IMR-90 (cell line): ENCODE data around the gene GRPEL2. TPM values are rescaled to one million over a fixed set of nuclear protein-coding genes. Genes with fewer than 3 reads are reported as not detected.

Experiments used
- ATAC-seq: fragments of 200-7000 bp; cut with Tn5 transposase; 2 replicates; pipeline ENCODE4 v1.9.1; 2020; ENCODE audit warnings: low read depth, mild to moderate bottlenecking, moderate library complexity
- BruUV-seq: library from RNA; stranded (reverse); fragments of 400-500 nt; replicated peaks from 2 replicates; lab custom pipeline; 2021; lab: Mats Ljungman, UMichigan
- CTCF ChIA-PET: fragments of 300-600 bp; formaldehyde crosslinking; extraction: SDS; loops from one replicate; lab custom pipeline; 2021; ENCODE audit warnings: antibody characterized with exemption; lab: Yijun Ruan, JAX
- POLR2A ChIA-PET: fragments of 300-600 bp; sonication (Branson Sonifier 250); formaldehyde crosslinking; loops from one replicate; lab custom pipeline; 2022; ENCODE audit warnings: antibody characterized with exemption; ENCODE audit not compliant: unreplicated experiment; lab: Charles Lee
- DNase-seq: peaks from one replicate; pipeline ENCODE4 v3.0.0; 2013
- H2AFZ ChIP-seq: replicated peaks from 2 replicates; pipeline ENCODE3; 2013; ENCODE audit warnings: low read length, mild to moderate bottlenecking; ENCODE audit not compliant: poor library complexity
- H2AK5ac ChIP-seq: 2 replicates; pipeline ENCODE4 v1.6.1; 2013; ENCODE audit warnings: low read depth, low read length, inconsistent platforms
- H2AK9ac ChIP-seq: replicated peaks from 2 replicates; pipeline ENCODE3; 2013; ENCODE audit warnings: mild to moderate bottlenecking, low read depth, low read length, moderate library complexity; ENCODE audit not compliant: poor library complexity
- H2BK120ac ChIP-seq: 2 replicates; pipeline ENCODE4 v1.6.1; 2013; ENCODE audit warnings: low read depth, low read length, inconsistent platforms
- H2BK15ac ChIP-seq: 3 replicates; pipeline ENCODE4 v1.6.1; 2013; ENCODE audit warnings: low read depth, low read length, inconsistent platforms
- H2BK20ac ChIP-seq: 2 replicates; pipeline ENCODE4 v1.6.1; 2013; ENCODE audit warnings: low read depth, mild to moderate bottlenecking, inconsistent platforms, low read length, moderate library complexity
- H2BK5ac ChIP-seq: 2 replicates; pipeline ENCODE4 v1.6.1; 2013; ENCODE audit warnings: mild to moderate bottlenecking, low read depth, low read length, inconsistent platforms; ENCODE audit not compliant: poor library complexity, severe bottlenecking
- H3K14ac ChIP-seq: replicated peaks from 2 replicates; pipeline ENCODE4 v1.6.1; 2013; ENCODE audit warnings: low read depth, low read length, inconsistent platforms
- H3K18ac ChIP-seq: 2 replicates; pipeline ENCODE4 v1.6.1; 2013; ENCODE audit warnings: low read depth, low read length, control low read depth
- H3K23ac ChIP-seq: 2 replicates; pipeline ENCODE4 v1.6.1; 2013; ENCODE audit warnings: low read depth, low read length, inconsistent platforms
- H3K27ac ChIP-seq: 2 replicates; pipeline ENCODE4 v1.5.1; 2013; ENCODE audit warnings: mild to moderate bottlenecking, control low read depth, low read length; ENCODE audit not compliant: insufficient read depth
- H3K27me3 ChIP-seq: 2 replicates; pipeline ENCODE4 v1.6.1; 2013; ENCODE audit warnings: low read length; ENCODE audit not compliant: control insufficient read depth, insufficient read depth
- H3K36me3 ChIP-seq: 2 replicates; pipeline ENCODE4 v1.6.1; 2013; ENCODE audit warnings: low read length, mixed read lengths; ENCODE audit not compliant: control insufficient read depth, insufficient read depth
- H3K4ac ChIP-seq: 2 replicates; pipeline ENCODE4 v1.6.1; 2013; ENCODE audit warnings: low read depth, low read length, inconsistent platforms
- H3K4me1 ChIP-seq: 2 replicates; pipeline ENCODE4 v1.6.1; 2013; ENCODE audit warnings: low read length, mixed read lengths; ENCODE audit not compliant: control insufficient read depth, insufficient read depth
- H3K4me2 ChIP-seq: 2 replicates; pipeline ENCODE4 v1.6.1; 2013; ENCODE audit warnings: low read depth, mild to moderate bottlenecking, control low read depth, low read length, moderate library complexity
- H3K4me3 ChIP-seq: 2 replicates; pipeline ENCODE4 v1.5.1; 2013; ENCODE audit warnings: low read depth, mild to moderate bottlenecking, control low read depth, low read length, moderate library complexity; ENCODE audit not compliant: insufficient read depth
- H3K56ac ChIP-seq: 2 replicates; pipeline ENCODE4 v1.6.1; 2013; ENCODE audit warnings: low read length, inconsistent platforms; ENCODE audit not compliant: insufficient read depth; ENCODE audit errors: extremely low read depth
- H3K79me1 ChIP-seq, 2 experiments: 2 replicates each; pipeline ENCODE4 v1.6.1; 2013; ENCODE audit warnings: low read length in 2 of 2, inconsistent platforms in 1 of 2, low read depth in 1 of 2
- H3K9ac ChIP-seq: 2 replicates; pipeline ENCODE4 v1.6.1; 2013; ENCODE audit warnings: low read depth, low read length, control low read depth
- H3K9me1 ChIP-seq: 2 replicates; pipeline ENCODE4 v1.6.1; 2013; ENCODE audit warnings: low read length, inconsistent platforms; ENCODE audit not compliant: insufficient read depth
- H3K9me3 ChIP-seq: 2 replicates; pipeline ENCODE4 v1.6.1; 2013; ENCODE audit warnings: low read length; ENCODE audit not compliant: control insufficient read depth, insufficient read depth
- H4K20me1 ChIP-seq: 2 replicates; pipeline ENCODE4 v1.6.1; 2013; ENCODE audit warnings: low read length, inconsistent platforms; ENCODE audit not compliant: insufficient read depth
- H4K5ac ChIP-seq: 2 replicates; pipeline ENCODE4 v1.6.1; 2013; ENCODE audit warnings: mild to moderate bottlenecking, low read depth, low read length, control low read depth
- H4K8ac ChIP-seq, 2 experiments: 2 replicates each; pipeline ENCODE4 v1.6.1; 2013; ENCODE audit warnings: low read depth in 2 of 2, low read length in 2 of 2, control low read depth in 1 of 2, inconsistent platforms in 1 of 2
- H4K91ac ChIP-seq: 2 replicates; pipeline ENCODE4 v1.6.1; 2013; ENCODE audit warnings: low read depth, low read length, inconsistent platforms; ENCODE audit not compliant: insufficient read depth
- CTCF ChIP-seq: conservative IDR thresholded peaks from 2 replicates; pipeline ENCODE4 v1.5.1; 2012; ENCODE audit warnings: mild to moderate bottlenecking, low read depth, low read length, improper control_type of control experiment
- ELK1 ChIP-seq: fragments of 150-350 bp; IDR thresholded peaks from 2 replicates; pipeline ENCODE4 v1.6.1; 2016; ENCODE audit warnings: low read depth, mild to moderate bottlenecking, low read length, moderate library complexity, borderline replicate concordance
- MAFK ChIP-seq: IDR thresholded peaks from 2 replicates; pipeline ENCODE4 v1.6.1; 2012; ENCODE audit warnings: low read depth, low read length, improper control_type of control experiment
- MAZ ChIP-seq: IDR thresholded peaks from 2 replicates; pipeline ENCODE4 v1.6.1; 2012; ENCODE audit warnings: low read depth, mild to moderate bottlenecking, low read length, improper control_type of control experiment, moderate library complexity, borderline replicate concordance
- POLR2A ChIP-seq: IDR thresholded peaks from 2 replicates; pipeline ENCODE4 v1.6.1; 2012; ENCODE audit warnings: mild to moderate bottlenecking, low read depth, low read length
- RCOR1 ChIP-seq: IDR thresholded peaks from 2 replicates; pipeline ENCODE4 v1.6.1; 2012; ENCODE audit warnings: mild to moderate bottlenecking, low read length, improper control_type of control experiment; ENCODE audit not compliant: insufficient replicate concordance
- SMC3 ChIP-seq: fragments of 150-350 bp; IDR thresholded peaks from 2 replicates; pipeline ENCODE4 v1.6.1; 2016; ENCODE audit warnings: low read depth, mild to moderate bottlenecking, antibody characterized with exemption, low read length, moderate library complexity
- WGBS, 2 experiments: methylation state at CpG; one replicate each; pipeline versions ENCODE4 v1.1.5 to v1.1.7; 2013; ENCODE audit warnings: missing lambda C conversion rate in 2 of 2; ENCODE audit not compliant: insufficient read length in 1 of 2; ENCODE audit errors: extremely low coverage in 2 of 2; 5-methylcytosine and 5-hydroxymethylcytosine counted together
- dilution Hi-C: fragments of 300-500 bp; cut with HindIII; formaldehyde crosslinking; loops from one replicate; pipeline ENCODE4 v1.14.3; 2018; ENCODE audit warnings: low sequenced_read_pairs; ENCODE audit not compliant: unreplicated experiment
- in situ Hi-C: fragments of 300-500 bp; cut with MboI; formaldehyde crosslinking; loops from 3 replicates; pipeline ENCODE4 v1.14.3; 2019; ENCODE audit warnings: low sequenced_read_pairs, inconsistent platforms, mixed read lengths
- intact Hi-C: fragments of 100-400 bp; cut with micrococcal nuclease; formaldehyde crosslinking; loops from 2 replicates; pipeline ENCODE4 v1.10.0; 2022
- polyA plus RNA-seq, 3 experiments: library from polyadenylated mRNA; depleted of rRNA; stranded (reverse); fragments of >200 nt; gene quantifications; 2 replicates each; pipeline ENCODE4 v1.2.3, GENCODE V29; 2012; ENCODE audit warnings: low replicate concordance in 1 of 3
- total RNA-seq: library from RNA; depleted of rRNA; stranded (reverse); fragments of >200 nt; gene quantifications from 2 replicates; pipeline ENCODE4 v1.2.3, GENCODE V29; 2012

GRPEL2 gene
- total and polyA plus RNA-seq, 2 of the 4 experiments (the other 2 are of a cell fraction) = 6.2 to 18.1 TPM

GRCh38 chr5:149314571-149315111, 30.7 kb upstream of the GRPEL2 start:
- intact Hi-C loops = no loop called here
- dilution Hi-C loops = no loop called here
- no peaks in the 10 kb centered on the region for H3K9me3 ChIP-seq
- no peak overlapping the region for H3K4ac ChIP-seq
- CTCF ChIA-PET = interaction anchor here (0.9 to 2.7 kb wide), 2 partner anchors 28 to 53 kb away, joined by 3 to 8 read pairs; no protein-coding TSS in a partner anchor
- no peak overlapping the region for H2AK9ac ChIP-seq
- no peak overlapping the region for H2BK5ac ChIP-seq
- no peak overlapping the region for H2BK15ac ChIP-seq
- no TSS peak for BruUV-seq
- H4K5ac ChIP-seq = no peak overlapping the region
- no peak for TF ChIP-seq POLR2A
- no peak for TF ChIP-seq RCOR1
- no peak for TF ChIP-seq CTCF
- TF ChIP-seq MAZ = no peak
- no peak for TF ChIP-seq SMC3
- TF ChIP-seq MAFK = no peak
- no peak for TF ChIP-seq ELK1
- H3K18ac ChIP-seq = no peak overlapping the region
- no peaks in the 10 kb centered on the region for H3K27me3 ChIP-seq
- no peak overlapping the region for H3K4me2 ChIP-seq
- H3K4me3 ChIP-seq = no peak overlapping the region
- H3K4me1 ChIP-seq = peaks cover 2% of the 10 kb centered on the region; the same call in 1 of the 2 replicates
- no peaks in the 10 kb centered on the region for H3K79me1 ChIP-seq
- ATAC-seq = no peak
- H2AK5ac ChIP-seq = no peak overlapping the region
- 0 out of 2 replicates have a peak, but pooled peaks cover 16% of the 10 kb centered on the region for H3K9me1 ChIP-seq
- no peak overlapping the region for H3K23ac ChIP-seq
- in situ Hi-C loops = no loop called here
- no peaks in the 10 kb centered on the region for H4K20me1 ChIP-seq
- no peak overlapping the region for H2AFZ ChIP-seq
- H2BK20ac ChIP-seq = no peak overlapping the region
- no peaks in the 10 kb centered on the region for H3K36me3 ChIP-seq
- POLR2A ChIA-PET = no interaction called here
- H3K14ac ChIP-seq = no peak overlapping the region
- no CpG with 5 or more reads among the region's 4 CpGs for WGBS, 2 experiments
- H3K27ac ChIP-seq = no peak overlapping the region
- no peak overlapping the region for H3K9ac ChIP-seq
- H4K8ac ChIP-seq = no peak overlapping the region
- DNase-seq = no peak
- H2BK120ac ChIP-seq = no peak overlapping the region
- no peak overlapping the region for H3K56ac ChIP-seq
- no peak overlapping the region for H4K91ac ChIP-seq
